GM23338 (cell line): ENCODE results near the gene DCBLD1. TPM values are rescaled to one million over a fixed set of nuclear protein-coding genes. Genes with fewer than 3 reads are reported as not detected.

Source experiments
- ATAC-seq: fragments of 200-7000 bp; cut with Tn5 transposase; 3 replicates; pipeline ENCODE4 v1.9.1; 2020
- DNase-seq: peaks from one replicate; pipeline ENCODE4 v3.0.0-alpha.2; 2015; ENCODE audit warnings: low spot score
- H2AFZ ChIP-seq: fragments of 200-600 bp; sonication (generic); 2 replicates; pipeline ENCODE4 v1.8.0; 2016; ENCODE audit warnings: antibody characterized with exemption, mild to moderate bottlenecking, moderate library complexity
- H3F3A ChIP-seq: fragments of 200-600 bp; sonication (generic); replicated peaks from 2 replicates; pipeline ENCODE4 v1.8.0; 2017; ENCODE audit warnings: antibody characterized with exemption, mixed run types, low read depth
- H3K27ac ChIP-seq: fragments of 200-600 bp; sonication (generic); 2 replicates; pipeline ENCODE4 v1.6.1; 2016; ENCODE audit warnings: low read depth
- H3K27me3 ChIP-seq: fragments of 200-600 bp; sonication (generic); 2 replicates; pipeline ENCODE4 v1.8.0; 2016; ENCODE audit warnings: mild to moderate bottlenecking, mixed run types, moderate library complexity; ENCODE audit not compliant: insufficient read depth
- H3K36me3 ChIP-seq: fragments of 200-600 bp; sonication (generic); 2 replicates; pipeline ENCODE4 v1.8.0; 2016; ENCODE audit warnings: mild to moderate bottlenecking; ENCODE audit not compliant: insufficient read depth
- H3K4me1 ChIP-seq: fragments of 200-600 bp; sonication (generic); 2 replicates; pipeline ENCODE4 v1.8.0; 2016; ENCODE audit warnings: mild to moderate bottlenecking, moderate library complexity; ENCODE audit not compliant: insufficient read depth
- H3K4me2 ChIP-seq: fragments of 200-600 bp; sonication (generic); 2 replicates; pipeline ENCODE4 v1.7.1; 2017; ENCODE audit warnings: mixed run types
- H3K4me3 ChIP-seq: fragments of 200-600 bp; sonication (generic); 2 replicates; pipeline ENCODE4 v1.6.1; 2016; ENCODE audit warnings: mixed run types
- H3K79me2 ChIP-seq: fragments of 200-600 bp; sonication (generic); replicated peaks from 2 replicates; pipeline ENCODE4 v1.8.0; 2017; ENCODE audit warnings: mild to moderate bottlenecking; ENCODE audit not compliant: insufficient read depth
- H3K9me2 ChIP-seq: fragments of 200-600 bp; sonication (generic); 2 replicates; pipeline ENCODE4 v1.8.0; 2017; ENCODE audit not compliant: insufficient read depth
- H4K20me1 ChIP-seq: fragments of 200-600 bp; sonication (generic); replicated peaks from 2 replicates; pipeline ENCODE4 v1.8.0; 2017; ENCODE audit warnings: mild to moderate bottlenecking; ENCODE audit not compliant: insufficient read depth
- H3K27ac Mint-ChIP-seq: 2 replicates; pipeline ENCODE4 v1.8.0; 2020; ENCODE audit warnings: inconsistent platforms, mild to moderate bottlenecking, moderate library complexity, mixed read lengths
- H3K27me3 Mint-ChIP-seq: 3 replicates; pipeline ENCODE4 v1.8.0; 2022; ENCODE audit warnings: low read depth, mild to moderate bottlenecking, moderate library complexity, mixed read lengths, inconsistent platforms; ENCODE audit not compliant: insufficient read depth, poor library complexity
- H3K36me3 Mint-ChIP-seq: 3 replicates; pipeline ENCODE4 v1.8.0; 2021; ENCODE audit warnings: low read depth, mild to moderate bottlenecking, inconsistent platforms, moderate library complexity, mixed read lengths
- H3K4me1 Mint-ChIP-seq: 3 replicates; pipeline ENCODE4 v1.8.0; 2020; ENCODE audit warnings: mild to moderate bottlenecking, inconsistent platforms, mixed read lengths
- H3K4me3 Mint-ChIP-seq: 3 replicates; pipeline ENCODE4 v1.8.0; 2021; ENCODE audit warnings: moderate library complexity, mild to moderate bottlenecking, inconsistent platforms, mixed read lengths
- H3K9me3 Mint-ChIP-seq: 3 replicates; pipeline ENCODE4 v1.8.0; 2020; ENCODE audit warnings: moderate library complexity, mild to moderate bottlenecking, inconsistent platforms, mixed read lengths
- CREB1 ChIP-seq: fragments of 250-450 bp; sonication (Bioruptor Pico); IDR thresholded peaks from 2 replicates; pipeline ENCODE4 v1.5.0; 2020; ENCODE audit warnings: low read depth, mild to moderate bottlenecking, moderate library complexity
- EZH2phosphoT487 ChIP-seq: fragments of 200-600 bp; sonication (generic); IDR thresholded peaks from one replicate; pipeline ENCODE4 v1.8.1; 2018; ENCODE audit warnings: antibody characterized with exemption; ENCODE audit not compliant: unreplicated experiment
- JUNB ChIP-seq: IDR thresholded peaks from one replicate; pipeline ENCODE4 v1.6.1; 2016; ENCODE audit warnings: antibody characterized with exemption; ENCODE audit not compliant: unreplicated experiment
- NANOG ChIP-seq: IDR thresholded peaks from 2 replicates; pipeline ENCODE4 v1.6.1; 2016; ENCODE audit warnings: antibody characterized with exemption, borderline replicate concordance
- POLR2AphosphoS5 ChIP-seq: IDR thresholded peaks from 2 replicates; pipeline ENCODE4 v1.6.1; 2016; ENCODE audit warnings: antibody characterized with exemption, low read depth
- ZNF114 ChIP-seq: fragments of 250-450 bp; sonication (Bioruptor Pico); IDR thresholded peaks from 2 replicates; pipeline ENCODE4 v1.5.0; 2020; ENCODE audit warnings: mild to moderate bottlenecking, moderate library complexity
- ZNF331 ChIP-seq: fragments of 250-450 bp; sonication (Bioruptor Pico); IDR thresholded peaks from 2 replicates; pipeline ENCODE4 v1.5.0; 2020; ENCODE audit warnings: low read depth, mild to moderate bottlenecking, moderate library complexity
- polyA plus RNA-seq: library from polyadenylated mRNA; unstranded; fragments of >200 nt; fragmentation: Nextera tagmentation; extraction: Ambion mirVana; gene quantifications from 2 replicates; pipeline ENCODE4 v1.2.1, GENCODE V29; 2016
- total RNA-seq: library from RNA; depleted of rRNA; stranded (reverse); fragments of >200 nt; shearing (Covaris generic); gene quantifications from 2 replicates; pipeline ENCODE4 v1.2.3, GENCODE V29; 2014
- TF ChIP-seq, protein P1 (sequence below): fragments of 250-450 bp; sonication (Bioruptor Pico); IDR thresholded peaks from 2 replicates; pipeline ENCODE4 v1.5.0; 2020; ENCODE audit warnings: mild to moderate bottlenecking, moderate library complexity
- TF ChIP-seq, protein P2 (sequence below): IDR thresholded peaks from one replicate; pipeline ENCODE4 v1.6.1; 2018; ENCODE audit warnings: antibody characterized with exemption; ENCODE audit not compliant: unreplicated experiment
- TF ChIP-seq, protein P3 (sequence below): IDR thresholded peaks from 2 replicates; pipeline ENCODE4 v1.6.1; 2016; ENCODE audit warnings: antibody characterized with exemption

Gene DCBLD1
- total and polyA plus RNA-seq, 2 experiments from 2014 or later: 4.2 to 7.6 TPM

DNA sequence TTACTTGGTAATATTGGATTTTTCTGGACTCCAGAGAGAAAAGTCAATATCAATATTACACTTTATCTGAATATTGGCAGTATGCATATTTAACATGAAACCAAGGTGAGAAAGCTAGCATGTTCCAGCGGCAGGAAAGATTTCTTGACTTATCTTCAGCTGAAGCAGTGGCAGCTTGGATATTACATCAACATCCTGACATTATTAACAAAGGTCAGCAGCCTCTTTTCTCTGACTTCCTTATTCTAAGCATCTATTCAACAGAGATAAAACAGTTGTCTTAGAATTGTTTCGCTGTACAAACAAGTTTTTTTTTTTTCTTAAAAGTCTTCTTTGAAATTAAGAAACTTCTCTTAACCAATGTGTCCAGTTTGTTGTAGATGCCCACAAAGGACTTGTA, 11.8 kb downstream of the DCBLD1 start (continued):
- TF ChIP-seq, protein P1, sequence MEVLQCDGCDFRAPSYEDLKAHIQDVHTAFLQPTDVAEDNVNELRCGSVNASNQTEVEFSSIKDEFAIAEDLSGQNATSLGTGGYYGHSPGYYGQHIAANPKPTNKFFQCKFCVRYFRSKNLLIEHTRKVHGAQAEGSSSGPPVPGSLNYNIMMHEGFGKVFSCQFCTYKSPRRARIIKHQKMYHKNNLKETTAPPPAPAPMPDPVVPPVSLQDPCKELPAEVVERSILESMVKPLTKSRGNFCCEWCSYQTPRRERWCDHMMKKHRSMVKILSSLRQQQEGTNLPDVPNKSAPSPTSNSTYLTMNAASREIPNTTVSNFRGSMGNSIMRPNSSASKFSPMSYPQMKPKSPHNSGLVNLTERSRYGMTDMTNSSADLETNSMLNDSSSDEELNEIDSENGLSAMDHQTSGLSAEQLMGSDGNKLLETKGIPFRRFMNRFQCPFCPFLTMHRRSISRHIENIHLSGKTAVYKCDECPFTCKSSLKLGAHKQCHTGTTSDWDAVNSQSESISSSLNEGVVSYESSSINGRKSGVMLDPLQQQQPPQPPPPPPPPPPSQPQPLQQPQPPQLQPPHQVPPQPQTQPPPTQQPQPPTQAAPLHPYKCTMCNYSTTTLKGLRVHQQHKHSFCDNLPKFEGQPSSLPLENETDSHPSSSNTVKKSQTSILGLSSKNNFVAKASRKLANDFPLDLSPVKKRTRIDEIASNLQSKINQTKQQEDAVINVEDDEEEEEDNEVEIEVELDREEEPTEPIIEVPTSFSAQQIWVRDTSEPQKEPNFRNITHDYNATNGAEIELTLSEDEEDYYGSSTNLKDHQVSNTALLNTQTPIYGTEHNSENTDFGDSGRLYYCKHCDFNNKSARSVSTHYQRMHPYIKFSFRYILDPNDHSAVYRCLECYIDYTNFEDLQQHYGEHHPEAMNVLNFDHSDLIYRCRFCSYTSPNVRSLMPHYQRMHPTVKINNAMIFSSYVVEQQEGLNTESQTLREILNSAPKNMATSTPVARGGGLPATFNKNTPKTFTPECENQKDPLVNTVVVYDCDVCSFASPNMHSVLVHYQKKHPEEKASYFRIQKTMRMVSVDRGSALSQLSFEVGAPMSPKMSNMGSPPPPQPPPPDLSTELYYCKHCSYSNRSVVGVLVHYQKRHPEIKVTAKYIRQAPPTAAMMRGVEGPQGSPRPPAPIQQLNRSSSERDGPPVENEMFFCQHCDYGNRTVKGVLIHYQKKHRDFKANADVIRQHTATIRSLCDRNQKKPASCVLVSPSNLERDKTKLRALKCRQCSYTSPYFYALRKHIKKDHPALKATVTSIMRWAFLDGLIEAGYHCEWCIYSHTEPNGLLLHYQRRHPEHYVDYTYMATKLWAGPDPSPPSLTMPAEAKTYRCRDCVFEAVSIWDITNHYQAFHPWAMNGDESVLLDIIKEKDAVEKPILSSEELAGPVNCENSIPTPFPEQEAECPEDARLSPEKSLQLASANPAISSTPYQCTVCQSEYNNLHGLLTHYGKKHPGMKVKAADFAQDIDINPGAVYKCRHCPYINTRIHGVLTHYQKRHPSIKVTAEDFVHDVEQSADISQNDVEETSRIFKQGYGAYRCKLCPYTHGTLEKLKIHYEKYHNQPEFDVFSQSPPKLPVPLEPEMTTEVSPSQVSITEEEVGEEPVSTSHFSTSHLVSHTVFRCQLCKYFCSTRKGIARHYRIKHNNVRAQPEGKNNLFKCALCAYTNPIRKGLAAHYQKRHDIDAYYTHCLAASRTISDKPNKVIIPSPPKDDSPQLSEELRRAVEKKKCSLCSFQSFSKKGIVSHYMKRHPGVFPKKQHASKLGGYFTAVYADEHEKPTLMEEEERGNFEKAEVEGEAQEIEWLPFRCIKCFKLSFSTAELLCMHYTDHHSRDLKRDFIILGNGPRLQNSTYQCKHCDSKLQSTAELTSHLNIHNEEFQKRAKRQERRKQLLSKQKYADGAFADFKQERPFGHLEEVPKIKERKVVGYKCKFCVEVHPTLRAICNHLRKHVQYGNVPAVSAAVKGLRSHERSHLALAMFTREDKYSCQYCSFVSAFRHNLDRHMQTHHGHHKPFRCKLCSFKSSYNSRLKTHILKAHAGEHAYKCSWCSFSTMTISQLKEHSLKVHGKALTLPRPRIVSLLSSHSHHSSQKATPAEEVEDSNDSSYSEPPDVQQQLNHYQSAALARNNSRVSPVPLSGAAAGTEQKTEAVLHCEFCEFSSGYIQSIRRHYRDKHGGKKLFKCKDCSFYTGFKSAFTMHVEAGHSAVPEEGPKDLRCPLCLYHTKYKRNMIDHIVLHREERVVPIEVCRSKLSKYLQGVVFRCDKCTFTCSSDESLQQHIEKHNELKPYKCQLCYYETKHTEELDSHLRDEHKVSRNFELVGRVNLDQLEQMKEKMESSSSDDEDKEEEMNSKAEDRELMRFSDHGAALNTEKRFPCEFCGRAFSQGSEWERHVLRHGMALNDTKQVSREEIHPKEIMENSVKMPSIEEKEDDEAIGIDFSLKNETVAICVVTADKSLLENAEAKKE (CRISPR knock-in tag): no peak
- no peak for TF ChIP-seq EZH2phosphoT487
- TF ChIP-seq JUNB: no peak
- TF ChIP-seq ZNF114: no peak
- TF ChIP-seq, protein P2, sequence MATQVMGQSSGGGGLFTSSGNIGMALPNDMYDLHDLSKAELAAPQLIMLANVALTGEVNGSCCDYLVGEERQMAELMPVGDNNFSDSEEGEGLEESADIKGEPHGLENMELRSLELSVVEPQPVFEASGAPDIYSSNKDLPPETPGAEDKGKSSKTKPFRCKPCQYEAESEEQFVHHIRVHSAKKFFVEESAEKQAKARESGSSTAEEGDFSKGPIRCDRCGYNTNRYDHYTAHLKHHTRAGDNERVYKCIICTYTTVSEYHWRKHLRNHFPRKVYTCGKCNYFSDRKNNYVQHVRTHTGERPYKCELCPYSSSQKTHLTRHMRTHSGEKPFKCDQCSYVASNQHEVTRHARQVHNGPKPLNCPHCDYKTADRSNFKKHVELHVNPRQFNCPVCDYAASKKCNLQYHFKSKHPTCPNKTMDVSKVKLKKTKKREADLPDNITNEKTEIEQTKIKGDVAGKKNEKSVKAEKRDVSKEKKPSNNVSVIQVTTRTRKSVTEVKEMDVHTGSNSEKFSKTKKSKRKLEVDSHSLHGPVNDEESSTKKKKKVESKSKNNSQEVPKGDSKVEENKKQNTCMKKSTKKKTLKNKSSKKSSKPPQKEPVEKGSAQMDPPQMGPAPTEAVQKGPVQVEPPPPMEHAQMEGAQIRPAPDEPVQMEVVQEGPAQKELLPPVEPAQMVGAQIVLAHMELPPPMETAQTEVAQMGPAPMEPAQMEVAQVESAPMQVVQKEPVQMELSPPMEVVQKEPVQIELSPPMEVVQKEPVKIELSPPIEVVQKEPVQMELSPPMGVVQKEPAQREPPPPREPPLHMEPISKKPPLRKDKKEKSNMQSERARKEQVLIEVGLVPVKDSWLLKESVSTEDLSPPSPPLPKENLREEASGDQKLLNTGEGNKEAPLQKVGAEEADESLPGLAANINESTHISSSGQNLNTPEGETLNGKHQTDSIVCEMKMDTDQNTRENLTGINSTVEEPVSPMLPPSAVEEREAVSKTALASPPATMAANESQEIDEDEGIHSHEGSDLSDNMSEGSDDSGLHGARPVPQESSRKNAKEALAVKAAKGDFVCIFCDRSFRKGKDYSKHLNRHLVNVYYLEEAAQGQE: no peak

DNA sequence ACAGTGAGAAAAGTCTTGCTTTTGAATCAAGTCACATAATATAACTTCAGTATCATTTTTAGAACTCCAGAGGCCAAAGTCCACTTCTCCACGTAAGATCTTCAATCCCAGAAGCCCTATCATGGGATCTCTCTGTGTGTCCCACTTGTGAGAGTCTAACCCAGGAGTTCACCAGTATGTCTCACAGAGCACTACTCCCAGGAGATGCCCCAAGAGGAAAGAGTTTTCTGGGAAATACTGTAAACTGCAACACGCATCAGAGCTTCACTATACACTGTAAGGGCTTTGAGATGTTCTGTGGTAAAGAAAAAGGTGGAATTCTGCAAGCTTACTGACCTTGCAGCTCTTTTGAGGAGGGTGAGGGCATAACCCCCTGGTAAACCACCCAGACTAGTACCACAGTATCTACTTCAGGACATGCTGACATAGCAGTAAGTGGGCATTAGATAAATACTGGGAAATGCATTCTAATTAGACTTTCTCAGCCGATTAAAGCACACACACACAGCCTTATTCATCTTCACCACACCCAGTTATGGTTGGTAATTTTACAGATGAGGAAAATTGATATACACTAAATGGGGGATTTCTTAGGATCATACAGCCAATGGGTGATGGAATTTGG, 12.3 kb downstream of the DCBLD1 start:
- Histone ChIP-seq H3K9me2 (no peaks in the 10 kb centered on the region), H3F3A (no peaks in the 10 kb centered on the region), H3K36me3 (no peaks in the 10 kb centered on the region), H3K4me1 (no peaks in the 10 kb centered on the region), H3K27me3 (no peaks in the 10 kb centered on the region), H3K27ac (no peak overlapping the region), H3K79me2 (no peaks in the 10 kb centered on the region; the same call in 1 of the 2 replicates), H3K4me2 (no peak overlapping the region), H2AFZ (no peak overlapping the region), H3K4me3 (no peak overlapping the region), H4K20me1 (no peaks in the 10 kb centered on the region)
- Mint-ChIP-seq H3K4me1 (peaks cover 7% of the 10 kb centered on the region; the same call in 2 of the 3 replicates), H3K36me3 (no peaks in the 10 kb centered on the region), H3K9me3 (no peaks in the 10 kb centered on the region), H3K27ac (no peak overlapping the region), H3K4me3 (no peak overlapping the region), H3K27me3 (no peaks in the 10 kb centered on the region)
- DNase-seq (no peak), ATAC-seq (no peak)
- TF ChIP-seq EZH2phosphoT487: no peak
- TF ChIP-seq, protein P3, sequence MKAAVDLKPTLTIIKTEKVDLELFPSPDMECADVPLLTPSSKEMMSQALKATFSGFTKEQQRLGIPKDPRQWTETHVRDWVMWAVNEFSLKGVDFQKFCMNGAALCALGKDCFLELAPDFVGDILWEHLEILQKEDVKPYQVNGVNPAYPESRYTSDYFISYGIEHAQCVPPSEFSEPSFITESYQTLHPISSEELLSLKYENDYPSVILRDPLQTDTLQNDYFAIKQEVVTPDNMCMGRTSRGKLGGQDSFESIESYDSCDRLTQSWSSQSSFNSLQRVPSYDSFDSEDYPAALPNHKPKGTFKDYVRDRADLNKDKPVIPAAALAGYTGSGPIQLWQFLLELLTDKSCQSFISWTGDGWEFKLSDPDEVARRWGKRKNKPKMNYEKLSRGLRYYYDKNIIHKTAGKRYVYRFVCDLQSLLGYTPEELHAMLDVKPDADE: no peak
- no peak for TF ChIP-seq CREB1 (CRISPR knock-in tag)
- no peak for TF ChIP-seq NANOG
- no peak for TF ChIP-seq JUNB
- TF ChIP-seq ZNF331 (CRISPR knock-in tag): no peak
- TF ChIP-seq, protein P2: no peak
- no peak for TF ChIP-seq POLR2AphosphoS5
